ENCODE measurements around the gene VPS35L. TPM values are rescaled to one million over a fixed set of nuclear protein-coding genes. Genes with fewer than 3 reads are reported as not detected.

The VPS35L gene
- total RNA-seq, 1 donor from 2014 or later = 79.0 TPM

DNA sequence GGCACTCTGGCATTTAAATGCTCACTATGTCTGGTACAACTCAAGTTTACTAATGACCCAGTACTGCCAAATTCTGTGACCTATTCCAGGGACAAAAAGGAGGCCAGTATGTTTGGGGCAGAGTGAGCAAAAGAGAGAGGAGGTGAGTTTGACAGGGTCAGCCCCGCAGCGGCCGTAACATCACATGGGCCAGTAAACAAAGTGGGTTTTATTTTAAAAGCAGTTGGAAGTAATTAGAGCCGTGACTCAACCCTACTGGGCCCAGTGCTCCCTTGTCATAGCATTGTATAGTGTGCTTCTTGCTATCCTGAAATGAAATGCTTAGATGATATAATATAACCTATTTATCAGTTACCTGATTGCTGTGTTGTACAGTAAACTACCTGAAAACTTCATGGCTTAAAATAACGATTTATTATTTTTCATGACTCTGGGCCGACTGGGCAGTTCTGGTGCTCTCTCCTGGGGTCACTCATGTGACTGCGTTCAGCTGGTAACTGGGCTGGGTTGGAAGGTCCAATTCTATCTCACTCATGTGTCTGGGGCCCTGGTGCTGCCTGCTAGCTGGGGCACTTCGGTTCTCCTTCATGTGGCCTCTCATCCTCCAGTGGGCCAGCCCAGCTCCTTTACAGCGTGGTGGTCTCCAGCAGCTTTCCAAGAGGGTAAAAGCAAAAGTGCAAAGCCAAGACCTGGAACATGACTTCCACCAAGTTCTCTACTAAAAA lies 189.9 kb downstream of the VPS35L start:
- no peak for DNase-seq (ENCODE audit: extremely low spot score, unreplicated experiment)
- H3K9me3 Mint-ChIP-seq (ENCODE audit: unreplicated experiment) = no peaks in the 10 kb centered on the region
- no peak overlapping the region for H3K27ac Mint-ChIP-seq (ENCODE audit: unreplicated experiment)
- H3K27me3 Mint-ChIP-seq (ENCODE audit: unreplicated experiment) = no peaks in the 10 kb centered on the region
- peaks cover 9% of the 10 kb centered on the region for H3K4me1 Mint-ChIP-seq (ENCODE audit: unreplicated experiment)
- no peak overlapping the region for H3K4me3 Mint-ChIP-seq (ENCODE audit: unreplicated experiment)
- no peaks in the 10 kb centered on the region for H3K36me3 Mint-ChIP-seq (ENCODE audit: unreplicated experiment)
- TF ChIP-seq CTCF (IDR thresholded peaks at IDR 0.05) = no peak

GRCh38 chr16:19746561-19746960 lies 191.1 kb downstream of the VPS35L start:
- Mint-ChIP-seq H3K36me3 (ENCODE audit: unreplicated experiment) (no peaks in the 10 kb centered on the region), H3K4me3 (ENCODE audit: unreplicated experiment) (no peak overlapping the region), H3K4me1 (ENCODE audit: unreplicated experiment) (peaks cover 9% of the 10 kb centered on the region), H3K27me3 (ENCODE audit: unreplicated experiment) (no peaks in the 10 kb centered on the region), H3K9me3 (ENCODE audit: unreplicated experiment) (no peaks in the 10 kb centered on the region), H3K27ac (ENCODE audit: unreplicated experiment) (no peak overlapping the region)
- no peak for DNase-seq (ENCODE audit: extremely low spot score, unreplicated experiment)
- TF ChIP-seq CTCF (IDR thresholded peaks at IDR 0.05) = no peak

- peaks cover 9% of the 10 kb centered on the region for H3K4me1 Mint-ChIP-seq (ENCODE audit: unreplicated experiment)
- no peak overlapping the region for H3K27ac Mint-ChIP-seq (ENCODE audit: unreplicated experiment)
- DNase-seq (ENCODE audit: extremely low spot score, unreplicated experiment) = no peak
- no peak for TF ChIP-seq CTCF (IDR thresholded peaks at IDR 0.05)
- H3K4me3 Mint-ChIP-seq (ENCODE audit: unreplicated experiment) = no peak overlapping the region
- no peaks in the 10 kb centered on the region for H3K27me3 Mint-ChIP-seq (ENCODE audit: unreplicated experiment)
- no peaks in the 10 kb centered on the region for H3K36me3 Mint-ChIP-seq (ENCODE audit: unreplicated experiment)
- no peaks in the 10 kb centered on the region for H3K9me3 Mint-ChIP-seq (ENCODE audit: unreplicated experiment)
These were observed 193.1 kb downstream of the VPS35L start for GRCh38 chr16:19748389-19749168.

- no peaks in the 10 kb centered on the region for H3K9me3 Mint-ChIP-seq (ENCODE audit: unreplicated experiment)
- no peaks in the 10 kb centered on the region for H3K36me3 Mint-ChIP-seq (ENCODE audit: unreplicated experiment)
- no peak overlapping the region for H3K27ac Mint-ChIP-seq (ENCODE audit: unreplicated experiment)
- no peak for TF ChIP-seq CTCF (IDR thresholded peaks at IDR 0.05)
- peaks cover 9% of the 10 kb centered on the region for H3K4me1 Mint-ChIP-seq (ENCODE audit: unreplicated experiment)
- no peaks in the 10 kb centered on the region for H3K27me3 Mint-ChIP-seq (ENCODE audit: unreplicated experiment)
- no peak overlapping the region for H3K4me3 Mint-ChIP-seq (ENCODE audit: unreplicated experiment)
- no peak for DNase-seq (ENCODE audit: extremely low spot score, unreplicated experiment)
These were observed 194.1 kb downstream of the VPS35L start for GRCh38 chr16:19749571-19750080.

Other genes with a start within 250 kb of the VPS35L start
- gene TMC5, start 137.8 kb upstream of the VPS35L start, total RNA-seq = not detected in 2 replicates
- gene GDE1, start 33.6 kb upstream of the VPS35L start, total RNA-seq = 75.9 and 77.8 TPM in 2 replicates
- gene CCP110, start 31.8 kb upstream of the VPS35L start, total RNA-seq = 12.4 and 15.5 TPM in 2 replicates
- gene KNOP1, start 162.5 kb downstream of the VPS35L start, total RNA-seq = 24.0 and 24.2 TPM in 2 replicates
- gene IQCK, start 162.6 kb downstream of the VPS35L start, total RNA-seq = 5.3 and 5.8 TPM in 2 replicates

Data from osteocyte (in vitro differentiated cells).